Mucosa of rectum (tissue), 2 donors: ENCODE data around the gene ABR.

ENCODE experiments used
- H3K27ac ChIP-seq, 2 donors: one replicate each; pipeline ENCODE4 v1.7.0; 2013; ENCODE audit warnings: inconsistent platforms in 2 of 2, low read depth in 2 of 2, low read length in 2 of 2
- H3K27me3 ChIP-seq, 2 donors: one replicate each; pipeline ENCODE4 v1.7.0; 2013; ENCODE audit warnings: low read length in 2 of 2; ENCODE audit not compliant: control insufficient read depth in 2 of 2, insufficient read depth in 2 of 2
- H3K36me3 ChIP-seq, 2 donors: one replicate each; pipeline ENCODE4 v1.7.0; 2013; ENCODE audit warnings: low read length in 2 of 2; ENCODE audit not compliant: control insufficient read depth in 2 of 2, insufficient read depth in 2 of 2
- H3K4me1 ChIP-seq, 2 donors: one replicate each; pipeline ENCODE4 v1.7.0; 2013; ENCODE audit warnings: low read length in 2 of 2, mild to moderate bottlenecking in 1 of 2; ENCODE audit not compliant: control insufficient read depth in 2 of 2, insufficient read depth in 2 of 2
- H3K4me3 ChIP-seq, 2 donors: one replicate each; pipeline ENCODE4 v1.7.0; 2013; ENCODE audit warnings: low read length in 2 of 2
- H3K9ac ChIP-seq, 2 donors: one replicate each; pipeline ENCODE4 v1.7.0; 2013; ENCODE audit warnings: low read length in 2 of 2, low read depth in 1 of 2, mild to moderate bottlenecking in 1 of 2
- H3K9me3 ChIP-seq, 2 donors: one replicate each; pipeline ENCODE4 v1.7.0; 2013; ENCODE audit warnings: low read length in 2 of 2; ENCODE audit not compliant: control insufficient read depth in 2 of 2
- donor health status: healthy.
- donor health status: Normal muscosa, but diverticular disease.

The ABR gene

DNA sequence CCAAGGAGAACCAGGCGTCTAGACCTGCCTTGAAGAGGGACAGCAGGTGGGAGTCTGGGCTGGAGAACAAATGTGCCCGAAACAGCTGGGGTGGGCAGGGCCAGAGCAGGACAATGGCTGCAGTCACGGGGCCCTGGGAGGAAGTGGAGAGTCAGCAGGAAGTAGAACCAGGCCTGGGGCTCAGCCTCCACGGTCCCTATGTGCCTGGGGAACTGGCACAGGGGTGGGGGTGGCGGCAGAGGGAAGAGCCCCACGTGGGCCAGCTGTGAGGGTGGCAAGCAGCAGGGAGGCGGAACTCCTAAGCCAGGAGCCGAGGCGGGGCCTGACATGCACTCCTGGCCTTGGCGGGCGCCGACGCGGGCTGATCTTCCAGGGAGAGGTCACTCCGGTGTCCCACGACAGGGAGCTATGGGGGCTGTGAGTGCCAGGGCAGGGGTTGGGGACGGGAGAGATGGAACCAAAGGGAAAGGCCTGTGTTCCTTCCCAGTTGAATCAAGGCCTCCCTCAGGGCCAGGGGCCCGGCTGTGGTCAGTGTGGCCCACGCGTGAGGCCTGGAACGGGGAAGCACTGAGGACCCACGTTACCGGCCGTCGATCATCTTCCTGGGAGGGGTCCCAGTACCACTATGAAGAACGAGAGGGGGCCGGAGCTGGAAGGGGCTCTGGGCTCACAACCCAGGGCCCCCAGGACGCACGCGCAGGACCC is 140.1 kb downstream of the ABR start:
- peaks cover 0 to 3% of the 10 kb centered on the region in 2 donors for H3K4me1 ChIP-seq
- H3K9me3 ChIP-seq: no peaks in the 10 kb centered on the region
- no peaks in the 10 kb centered on the region for H3K27me3 ChIP-seq
- H3K36me3 ChIP-seq: peaks cover 44 to 46% of the 10 kb centered on the region in 2 donors
- no peak overlapping the region for H3K9ac ChIP-seq
- H3K4me3 ChIP-seq: no peak overlapping the region
- H3K27ac ChIP-seq: peak overlapping the region; percentile 60 to 61

DNA sequence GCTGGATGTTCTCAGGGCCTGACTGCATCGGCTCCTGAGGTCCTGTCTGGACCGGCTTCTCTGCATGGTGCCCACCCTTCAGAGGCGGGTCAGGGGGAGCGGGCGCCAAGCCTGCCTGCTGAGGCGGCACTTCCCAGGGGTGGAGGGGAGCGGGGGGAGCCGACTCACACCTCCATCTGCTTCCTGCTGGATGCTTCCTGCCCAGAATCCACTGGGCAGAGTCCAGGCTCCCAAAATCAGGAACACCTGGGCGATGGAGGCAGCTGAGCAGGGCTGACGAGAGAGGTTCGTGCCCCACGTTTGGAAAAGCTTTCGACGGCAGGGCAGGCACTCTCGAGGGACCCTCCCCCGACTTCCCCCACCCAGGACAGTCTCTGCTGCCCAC is 140.7 kb downstream of the ABR start:
- Histone ChIP-seq H3K36me3 (peaks cover 48 to 50% of the 10 kb centered on the region in 2 donors), H3K4me1 (peaks cover 0 to 3% of the 10 kb centered on the region in 2 donors), H3K27me3 (no peaks in the 10 kb centered on the region), H3K9me3 (no peaks in the 10 kb centered on the region), H3K27ac (peak overlapping the region; percentile 46 to 61), H3K4me3 (no peak overlapping the region), H3K9ac (no peak overlapping the region)

DNA sequence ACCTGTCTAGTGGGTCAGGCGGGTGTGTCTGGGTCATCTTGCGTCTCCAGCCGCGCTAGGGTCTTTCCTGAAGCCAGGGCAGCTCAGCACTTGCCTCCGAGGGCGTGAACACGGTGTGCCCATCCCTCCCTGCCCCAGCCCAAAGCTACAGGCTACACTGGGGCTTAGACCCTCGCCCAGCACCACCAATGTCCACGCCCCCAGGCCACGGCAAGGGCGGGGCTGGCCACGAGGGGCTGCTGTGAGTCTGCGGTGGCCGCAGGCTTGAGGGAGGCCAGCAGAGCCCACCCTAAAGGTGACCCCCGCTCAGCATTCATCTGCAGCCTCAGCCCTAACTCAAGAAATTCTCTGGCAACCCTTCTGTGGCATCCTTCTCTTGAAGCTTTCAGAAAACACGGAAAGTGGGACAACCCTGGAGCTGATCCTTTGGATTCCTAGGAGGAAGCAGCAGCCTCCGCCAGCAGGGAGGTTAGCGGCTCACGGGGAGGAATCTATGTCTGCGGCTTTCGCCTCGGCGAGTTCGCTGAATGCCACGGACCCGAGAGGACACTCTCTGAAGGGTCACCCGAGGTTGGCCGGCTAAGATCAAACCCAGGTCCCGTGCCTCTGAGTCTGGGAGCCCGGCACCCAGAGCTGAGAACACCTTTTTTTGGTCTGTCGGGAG is 141.2 kb downstream of the ABR start:
- no peaks in the 10 kb centered on the region for H3K9me3 ChIP-seq
- no peak overlapping the region for H3K9ac ChIP-seq
- H3K4me3 ChIP-seq: no peak overlapping the region
- H3K27ac ChIP-seq: peak overlapping the region in 1 of 2 donors; percentile 61
- no peaks in the 10 kb centered on the region for H3K27me3 ChIP-seq
- H3K36me3 ChIP-seq: peaks cover 48 to 54% of the 10 kb centered on the region in 2 donors
- H3K4me1 ChIP-seq: peaks cover 0 to 3% of the 10 kb centered on the region in 2 donors

DNA sequence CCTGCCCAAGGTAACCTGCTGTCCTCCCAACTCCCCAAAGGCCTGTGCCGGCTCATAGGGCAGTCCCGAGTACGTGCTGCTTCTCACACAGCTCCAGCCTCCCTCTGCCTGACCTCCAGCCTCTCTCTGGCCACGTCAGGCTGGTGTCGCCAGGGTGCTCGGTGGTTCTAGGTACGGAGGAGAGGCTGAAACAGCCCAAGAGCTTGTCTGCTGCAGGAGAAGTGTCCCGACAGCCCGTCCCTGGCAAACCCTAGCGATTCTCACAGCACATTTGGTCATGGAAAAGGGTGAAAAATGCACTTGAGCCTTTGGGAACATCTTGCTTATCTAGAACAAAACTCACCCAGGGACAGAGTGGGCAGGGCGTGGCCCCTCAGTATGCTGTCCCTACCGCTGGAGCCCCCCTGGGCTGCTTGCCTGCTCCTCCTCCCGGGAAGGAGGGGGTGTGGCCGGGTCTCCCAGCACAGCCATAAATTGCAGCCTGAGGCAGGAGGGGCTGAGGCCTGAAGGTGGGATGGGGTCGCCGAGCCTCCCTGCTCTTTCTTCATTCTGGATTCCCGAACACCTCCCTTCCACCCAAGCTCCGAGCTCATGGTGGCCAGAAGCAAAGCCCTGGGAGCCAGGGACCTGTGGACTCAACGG is 142.4 kb downstream of the ABR start:
- Histone ChIP-seq H3K9ac (no peak overlapping the region), H3K27ac (no peak overlapping the region), H3K27me3 (no peaks in the 10 kb centered on the region), H3K36me3 (peaks cover 50 to 52% of the 10 kb centered on the region in 2 donors), H3K9me3 (no peaks in the 10 kb centered on the region), H3K4me1 (peaks cover 0 to 3% of the 10 kb centered on the region in 2 donors), H3K4me3 (no peak overlapping the region)

DNA sequence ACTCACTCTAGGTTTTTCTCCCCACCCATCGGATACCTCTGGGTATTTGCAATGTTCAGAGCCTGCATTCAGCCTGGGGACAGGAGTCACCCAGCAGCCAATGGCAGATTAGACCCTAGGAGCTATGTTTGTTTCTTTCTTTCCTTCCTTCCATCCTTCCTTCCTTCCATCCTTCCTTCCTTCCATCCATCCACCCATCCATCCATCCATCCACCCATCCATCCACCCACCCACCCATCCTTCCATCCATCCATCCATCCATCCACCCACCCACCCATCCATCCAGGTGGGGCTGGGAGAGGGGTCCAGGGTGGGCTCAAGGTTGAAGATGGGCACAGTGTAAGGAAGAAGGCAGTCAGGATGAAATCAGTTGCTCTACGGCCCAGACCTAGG is 142.9 kb downstream of the ABR start:
- Histone ChIP-seq H3K4me1 (peaks cover 0 to 3% of the 10 kb centered on the region in 2 donors), H3K27ac (no peak overlapping the region), H3K36me3 (peaks cover 46 to 47% of the 10 kb centered on the region in 2 donors), H3K9me3 (no peaks in the 10 kb centered on the region), H3K9ac (no peak overlapping the region), H3K4me3 (no peak overlapping the region), H3K27me3 (no peaks in the 10 kb centered on the region)

DNA sequence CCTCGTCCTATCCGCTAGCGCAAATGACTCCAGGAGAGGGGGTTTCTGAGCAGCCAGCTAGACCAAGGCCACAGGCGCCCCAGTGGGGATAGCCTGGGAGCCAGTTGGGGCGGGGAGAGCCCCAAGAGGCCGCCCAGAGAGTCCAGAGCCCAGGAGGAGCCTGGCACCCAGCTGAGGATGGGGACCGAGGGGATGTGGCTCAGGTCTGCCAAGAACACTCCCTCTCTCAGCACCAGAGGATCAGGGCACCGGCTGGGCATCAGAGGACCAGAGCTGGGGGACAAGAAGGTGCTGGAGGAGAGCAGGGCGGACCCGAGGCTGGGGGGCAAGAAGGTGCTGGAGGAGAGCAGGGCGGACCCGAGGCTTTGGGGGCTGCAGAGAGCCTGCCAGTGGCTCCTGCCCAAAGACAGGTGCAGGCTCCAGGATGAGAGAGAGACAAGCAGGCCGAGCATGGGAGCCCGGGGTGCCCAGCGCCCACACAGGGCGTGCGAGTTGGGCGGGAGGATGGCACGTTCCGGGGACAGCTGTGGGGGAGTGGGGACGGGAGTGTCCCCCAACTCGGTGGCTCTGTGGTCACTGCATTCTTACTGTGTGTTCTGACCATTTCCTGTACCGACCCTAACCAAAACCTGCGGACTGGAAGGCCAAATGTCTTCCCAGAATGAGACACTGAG is 143.5 kb downstream of the ABR start:
- Histone ChIP-seq H3K4me1 (peaks cover 0 to 3% of the 10 kb centered on the region in 2 donors), H3K9ac (no peak overlapping the region), H3K4me3 (no peak overlapping the region), H3K27ac (no peak overlapping the region), H3K9me3 (no peaks in the 10 kb centered on the region), H3K27me3 (no peaks in the 10 kb centered on the region), H3K36me3 (peaks cover 45 to 46% of the 10 kb centered on the region in 2 donors)

DNA sequence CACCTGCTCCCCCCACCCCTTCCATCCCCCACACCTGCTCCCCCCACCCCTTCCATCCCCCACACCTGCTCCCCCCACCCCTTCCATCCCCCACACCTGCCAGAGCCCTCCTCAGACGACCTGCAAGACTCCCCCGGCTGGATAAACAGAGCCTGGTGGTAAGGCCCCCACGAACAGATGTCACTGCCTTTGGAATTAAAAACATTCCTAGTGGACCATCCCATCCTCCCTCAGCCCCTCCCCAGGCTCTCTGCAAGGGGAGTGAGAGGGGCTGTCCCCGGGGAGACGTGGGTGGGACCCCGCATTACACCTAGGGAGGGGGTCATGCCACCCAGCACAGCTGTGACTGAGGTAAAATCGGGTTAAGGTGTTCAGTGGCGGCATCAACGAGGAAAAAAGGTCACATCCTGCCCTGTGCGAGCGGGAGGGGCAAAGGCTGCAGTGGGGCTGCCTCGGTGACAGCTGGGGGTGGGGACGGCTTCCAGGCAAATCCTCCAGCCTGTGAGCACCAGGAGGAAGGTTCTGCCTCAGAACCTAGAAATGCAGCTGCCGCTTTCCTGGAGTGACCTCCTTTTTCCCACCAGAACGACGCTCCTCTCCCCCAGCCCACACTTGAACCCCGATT is 144.1 kb downstream of the ABR start:
- Histone ChIP-seq H3K27me3 (no peaks in the 10 kb centered on the region), H3K4me3 (no peak overlapping the region), H3K4me1 (peaks cover 0 to 3% of the 10 kb centered on the region in 2 donors), H3K9me3 (no peaks in the 10 kb centered on the region), H3K36me3 (peaks cover 42 to 43% of the 10 kb centered on the region in 2 donors), H3K9ac (no peak overlapping the region), H3K27ac (no peak overlapping the region)

DNA sequence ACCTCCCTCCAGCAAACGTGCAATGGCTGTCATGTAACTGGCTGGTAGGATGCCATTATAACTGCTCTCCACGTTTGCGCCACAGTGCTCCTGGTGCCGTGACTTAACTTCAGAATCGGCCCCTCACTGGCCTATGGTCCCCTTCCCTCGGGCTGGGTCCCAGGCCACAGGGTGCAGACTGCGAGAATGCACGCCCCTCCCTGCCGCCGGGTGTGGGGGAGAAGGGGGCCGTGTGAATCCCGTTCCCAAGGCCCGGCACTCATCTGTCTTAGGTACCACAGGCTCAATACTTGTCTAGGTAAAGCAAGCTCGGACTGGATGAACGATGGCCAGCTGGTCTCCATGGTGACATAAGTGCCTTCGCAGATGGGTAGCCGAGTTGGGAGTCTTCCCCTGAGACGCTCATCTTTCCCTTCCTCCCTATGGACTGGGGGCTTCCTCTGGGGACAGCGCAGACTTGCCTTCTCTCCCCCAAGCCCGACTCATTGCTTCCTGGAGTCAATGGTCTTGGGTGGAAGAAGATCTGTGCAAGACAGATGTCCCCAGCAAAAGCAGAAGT is 145.1 kb downstream of the ABR start:
- H3K27ac ChIP-seq: no peak overlapping the region
- H3K9ac ChIP-seq: no peak overlapping the region
- H3K4me3 ChIP-seq: no peak overlapping the region
- H3K36me3 ChIP-seq: peaks cover 37 to 45% of the 10 kb centered on the region in 2 donors
- H3K9me3 ChIP-seq: no peaks in the 10 kb centered on the region
- no peaks in the 10 kb centered on the region for H3K4me1 ChIP-seq
- H3K27me3 ChIP-seq: no peaks in the 10 kb centered on the region

DNA sequence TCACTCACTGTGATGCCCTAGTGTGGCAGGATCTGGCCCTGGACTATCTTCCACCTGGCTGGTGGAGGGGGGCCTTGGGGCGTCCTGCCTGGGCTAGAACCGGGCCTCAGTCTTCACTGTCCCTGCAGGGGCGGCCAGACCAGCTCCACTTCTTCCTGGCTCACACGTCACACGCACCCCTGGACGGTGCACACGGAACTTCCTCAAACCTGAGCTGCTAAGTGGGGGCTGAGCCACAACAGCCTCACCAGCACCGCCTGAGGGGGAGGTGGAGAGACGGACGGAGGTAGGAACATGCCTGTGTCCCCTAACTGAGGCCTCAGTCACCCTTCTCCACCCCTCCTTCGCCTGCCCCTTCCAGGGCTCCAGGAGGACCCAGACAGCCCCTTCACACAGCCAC is 146.3 kb downstream of the ABR start:
- Histone ChIP-seq H3K9me3 (no peaks in the 10 kb centered on the region), H3K27ac (no peak overlapping the region), H3K4me3 (no peak overlapping the region), H3K4me1 (no peaks in the 10 kb centered on the region), H3K27me3 (no peaks in the 10 kb centered on the region), H3K36me3 (peaks cover 27 to 44% of the 10 kb centered on the region in 2 donors), H3K9ac (no peak overlapping the region)
